ENCODE results near the gene GSK3B.

GSK3B gene

DNA sequence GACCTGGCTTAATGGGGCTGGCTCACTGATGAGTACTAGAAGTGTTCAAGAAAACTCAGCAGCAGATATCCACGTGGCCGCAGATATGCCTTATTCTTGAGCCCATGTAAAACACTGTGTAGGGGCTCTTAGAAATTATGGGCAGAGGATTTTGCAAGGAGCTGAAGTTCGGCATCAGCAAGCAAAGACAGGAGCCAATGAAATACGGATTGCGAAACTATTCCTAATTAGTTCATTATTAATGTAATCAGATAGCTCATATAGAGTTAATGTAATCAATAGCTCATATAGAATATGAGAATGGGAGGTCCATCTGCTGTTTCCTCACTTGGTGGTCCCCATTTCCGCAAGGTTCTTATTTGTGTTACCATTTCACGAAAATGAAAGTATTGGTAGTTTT, 9.0 kb upstream of the GSK3B start:
- no peak overlapping the region for H3K4me2 ChIP-seq (ENCODE audit: low read length)
- no peak overlapping the region for H4K5ac ChIP-seq (ENCODE audit: low read length)
- H3K79me1 ChIP-seq (ENCODE audit: low read length), result peaks cover 5% of the 10 kb centered on the region

DNA sequence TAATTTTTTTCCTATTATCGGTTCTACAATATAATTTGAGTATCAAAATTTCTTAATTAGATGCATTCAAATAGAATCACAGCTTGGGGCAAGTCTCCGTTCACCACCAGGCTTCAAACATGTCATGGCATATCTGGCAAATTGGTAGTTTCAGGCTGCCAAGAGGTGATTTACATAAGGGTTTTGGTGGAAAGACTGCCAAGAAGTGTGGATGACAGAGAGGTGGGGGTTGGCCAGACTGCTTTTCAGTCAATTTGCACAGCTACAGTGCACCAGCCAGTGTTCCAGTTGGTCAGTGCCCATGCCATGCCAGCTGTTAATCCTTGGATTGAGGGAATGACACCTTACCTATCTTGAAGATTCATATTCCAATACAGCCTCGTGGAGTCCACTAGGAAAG, 8.4 kb upstream of the GSK3B start:
- Histone ChIP-seq H3K79me1 (ENCODE audit: low read length) (peaks cover 5% of the 10 kb centered on the region), H3K79me2 (ENCODE audit: control insufficient read depth, insufficient read depth, low read length) (no peaks in the 10 kb centered on the region), H3K4me1 (ENCODE audit: control insufficient read depth, low read depth, low read length) (no peaks in the 10 kb centered on the region), H4K8ac (ENCODE audit: low read depth, low read length) (no peak overlapping the region), H2AK5ac (ENCODE audit: low read length) (no peak overlapping the region), H3K4me3 (ENCODE audit: low read length) (no peak overlapping the region), H3K27ac (ENCODE audit: low read depth, low read length) (no peak overlapping the region), H3K36me3 (ENCODE audit: control insufficient read depth, insufficient read depth, low read length) (no peaks in the 10 kb centered on the region), H2BK120ac (ENCODE audit: low read depth, low read length) (no peak overlapping the region), H3K56ac (ENCODE audit: low read length) (no peak overlapping the region), H3K4ac (ENCODE audit: low read depth, low read length) (no peak overlapping the region), H3K23ac (ENCODE audit: low read length) (no peak overlapping the region), H3K9ac (ENCODE audit: low read length) (no peak overlapping the region), H3K27me3 (ENCODE audit: insufficient read depth, low read length, poor library complexity) (no peaks in the 10 kb centered on the region), H3K18ac (ENCODE audit: low read length) (no peak overlapping the region), H2BK15ac (replicated peaks; ENCODE audit: low read depth) (no peak overlapping the region), H3K4me2 (ENCODE audit: low read length) (no peak overlapping the region), H2BK5ac (ENCODE audit: low read length) (no peak overlapping the region), H4K5ac (ENCODE audit: low read length) (no peak overlapping the region)
- 100% methylated on average over 1 of the region's 3 CpGs for WGBS (ENCODE audit: extremely low coverage, insufficient coverage, low lambda C conversion rate)
- DNase-seq, result no peak

More for the DNA sequence above, 9.0 kb upstream of the GSK3B start:
- Histone ChIP-seq H2AK5ac (ENCODE audit: low read length) (no peak overlapping the region), H3K27ac (ENCODE audit: low read depth, low read length) (no peak overlapping the region), H3K79me2 (ENCODE audit: control insufficient read depth, insufficient read depth, low read length) (no peaks in the 10 kb centered on the region), H3K23ac (ENCODE audit: low read length) (no peak overlapping the region), H2BK120ac (ENCODE audit: low read depth, low read length) (no peak overlapping the region), H3K27me3 (ENCODE audit: insufficient read depth, low read length, poor library complexity) (no peaks in the 10 kb centered on the region), H2BK5ac (ENCODE audit: low read length) (no peak overlapping the region), H3K18ac (ENCODE audit: low read length) (no peak overlapping the region), H3K4ac (ENCODE audit: low read depth, low read length) (no peak overlapping the region), H3K4me1 (ENCODE audit: control insufficient read depth, low read depth, low read length) (no peaks in the 10 kb centered on the region), H4K8ac (ENCODE audit: low read depth, low read length) (no peak overlapping the region), H2BK15ac (replicated peaks; ENCODE audit: low read depth) (no peak overlapping the region), H3K9ac (ENCODE audit: low read length) (no peak overlapping the region), H3K36me3 (ENCODE audit: control insufficient read depth, insufficient read depth, low read length) (no peaks in the 10 kb centered on the region), H3K4me3 (ENCODE audit: low read length) (no peak overlapping the region), H3K56ac (ENCODE audit: low read length) (no peak overlapping the region)
- WGBS (ENCODE audit: extremely low coverage, insufficient coverage, low lambda C conversion rate), result no CpG with 5 or more reads among the region's 7 CpGs
- no peak for DNase-seq

DNA sequence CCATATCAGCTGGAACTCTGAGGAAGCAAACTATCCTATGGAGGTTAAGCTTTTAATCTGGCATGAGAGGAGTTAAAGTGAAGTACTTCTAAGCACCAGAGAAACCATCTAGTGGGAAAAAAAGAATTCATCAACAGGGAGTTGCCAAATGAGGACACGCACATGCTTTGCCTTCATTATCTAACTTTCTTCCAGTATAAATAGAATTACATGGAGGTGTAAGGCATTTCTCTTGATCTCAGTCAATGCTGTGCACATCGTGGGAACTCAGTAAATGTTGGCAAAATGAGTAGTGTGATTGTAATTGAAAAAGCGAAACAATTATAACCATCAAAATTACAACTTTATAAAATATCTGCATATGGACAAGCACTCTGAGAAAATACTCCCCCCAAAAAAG, 8.0 kb upstream of the GSK3B start:
- Histone ChIP-seq H2BK120ac (ENCODE audit: low read depth, low read length) (no peak overlapping the region), H3K18ac (ENCODE audit: low read length) (no peak overlapping the region), H4K5ac (ENCODE audit: low read length) (no peak overlapping the region), H3K27me3 (ENCODE audit: insufficient read depth, low read length, poor library complexity) (no peaks in the 10 kb centered on the region), H3K4me3 (ENCODE audit: low read length) (no peak overlapping the region), H3K27ac (ENCODE audit: low read depth, low read length) (no peak overlapping the region), H2BK15ac (replicated peaks; ENCODE audit: low read depth) (no peak overlapping the region), H3K79me2 (ENCODE audit: control insufficient read depth, insufficient read depth, low read length) (no peaks in the 10 kb centered on the region), H2AK5ac (ENCODE audit: low read length) (no peak overlapping the region), H3K4me1 (ENCODE audit: control insufficient read depth, low read depth, low read length) (no peaks in the 10 kb centered on the region), H4K8ac (ENCODE audit: low read depth, low read length) (no peak overlapping the region), H3K4me2 (ENCODE audit: low read length) (no peak overlapping the region), H3K4ac (ENCODE audit: low read depth, low read length) (no peak overlapping the region), H3K79me1 (ENCODE audit: low read length) (peaks cover 5% of the 10 kb centered on the region), H3K9ac (ENCODE audit: low read length) (no peak overlapping the region), H3K23ac (ENCODE audit: low read length) (no peak overlapping the region), H3K56ac (ENCODE audit: low read length) (no peak overlapping the region), H2BK5ac (ENCODE audit: low read length) (no peak overlapping the region), H3K36me3 (ENCODE audit: control insufficient read depth, insufficient read depth, low read length) (no peaks in the 10 kb centered on the region)
- no peak for DNase-seq
- WGBS (ENCODE audit: extremely low coverage, insufficient coverage, low lambda C conversion rate), result no CpG with 5 or more reads among the region's 3 CpGs

DNA sequence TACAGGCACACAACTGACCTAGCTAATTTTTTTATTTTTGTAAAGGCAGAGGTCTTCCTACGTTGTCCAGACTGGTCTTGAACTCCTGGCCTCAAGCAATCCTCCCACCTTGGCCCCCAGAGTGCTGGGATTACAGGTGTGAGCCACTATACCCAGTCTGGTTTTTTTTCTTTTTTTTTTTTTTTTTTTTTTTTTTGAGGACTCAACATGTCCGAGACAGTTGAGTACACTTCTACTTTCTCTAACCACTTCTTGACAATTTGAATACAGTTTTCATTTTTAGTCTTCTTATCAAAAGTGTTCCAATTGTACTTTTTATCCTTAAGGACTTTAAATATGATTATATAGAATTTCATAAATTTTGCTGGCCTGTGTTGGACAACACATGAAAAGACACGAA, 7.4 kb upstream of the GSK3B start:
- H3K4me3 ChIP-seq (ENCODE audit: low read length), result no peak overlapping the region
- no peaks in the 10 kb centered on the region for H3K4me1 ChIP-seq (ENCODE audit: control insufficient read depth, low read depth, low read length)
- no peak overlapping the region for H3K9ac ChIP-seq (ENCODE audit: low read length)
- no peak overlapping the region for H3K4ac ChIP-seq (ENCODE audit: low read depth, low read length)
- peaks cover 4% of the 10 kb centered on the region for H3K79me2 ChIP-seq (ENCODE audit: control insufficient read depth, insufficient read depth, low read length)
- no peak overlapping the region for H4K5ac ChIP-seq (ENCODE audit: low read length)
- peaks cover 5% of the 10 kb centered on the region for H3K79me1 ChIP-seq (ENCODE audit: low read length)
- H2BK15ac ChIP-seq (replicated peaks; ENCODE audit: low read depth), result no peak overlapping the region
- DNase-seq, result no peak
- H2AK5ac ChIP-seq (ENCODE audit: low read length), result no peak overlapping the region
- WGBS (ENCODE audit: extremely low coverage, insufficient coverage, low lambda C conversion rate), result no CpG with 5 or more reads among the region's 3 CpGs
- no peak overlapping the region for H3K18ac ChIP-seq (ENCODE audit: low read length)
- no peak overlapping the region for H2BK5ac ChIP-seq (ENCODE audit: low read length)
- no peak overlapping the region for H2BK120ac ChIP-seq (ENCODE audit: low read depth, low read length)
- H3K36me3 ChIP-seq (ENCODE audit: control insufficient read depth, insufficient read depth, low read length), result no peaks in the 10 kb centered on the region
- H3K4me2 ChIP-seq (ENCODE audit: low read length), result no peak overlapping the region
- no peak overlapping the region for H3K23ac ChIP-seq (ENCODE audit: low read length)
- H3K56ac ChIP-seq (ENCODE audit: low read length), result no peak overlapping the region
- no peak overlapping the region for H3K27ac ChIP-seq (ENCODE audit: low read depth, low read length)
- no peak overlapping the region for H4K8ac ChIP-seq (ENCODE audit: low read depth, low read length)
- no peaks in the 10 kb centered on the region for H3K27me3 ChIP-seq (ENCODE audit: insufficient read depth, low read length, poor library complexity)

DNA sequence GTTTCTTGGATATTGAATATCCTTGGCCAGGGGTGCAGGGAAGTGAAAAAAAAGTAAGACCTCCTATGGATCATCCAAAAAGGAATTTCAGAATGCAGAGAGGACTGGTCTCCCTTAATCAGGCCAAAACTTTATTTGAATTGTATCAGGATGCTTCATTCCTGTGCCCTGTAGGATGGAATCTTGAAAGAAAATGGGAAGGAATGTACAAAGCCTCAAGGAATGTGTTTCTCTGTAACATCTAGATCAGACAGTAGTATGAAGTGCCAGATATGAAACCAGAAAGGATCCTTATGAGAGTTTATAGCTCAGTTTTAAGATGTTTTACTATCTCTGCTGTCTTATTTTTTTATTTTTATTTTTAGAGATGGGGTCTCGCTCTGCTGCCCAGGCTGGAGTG, 6.5 kb upstream of the GSK3B start:
- no peak overlapping the region for H4K5ac ChIP-seq (ENCODE audit: low read length)
- DNase-seq, result no peak
- H3K4me1 ChIP-seq (ENCODE audit: control insufficient read depth, low read depth, low read length), result no peaks in the 10 kb centered on the region
- no peaks in the 10 kb centered on the region for H3K27me3 ChIP-seq (ENCODE audit: insufficient read depth, low read length, poor library complexity)
- H2BK120ac ChIP-seq (ENCODE audit: low read depth, low read length), result no peak overlapping the region
- no peaks in the 10 kb centered on the region for H3K36me3 ChIP-seq (ENCODE audit: control insufficient read depth, insufficient read depth, low read length)
- no peak overlapping the region for H4K8ac ChIP-seq (ENCODE audit: low read depth, low read length)
- no peak overlapping the region for H2BK15ac ChIP-seq (replicated peaks; ENCODE audit: low read depth)
- H3K18ac ChIP-seq (ENCODE audit: low read length), result no peak overlapping the region
- H3K79me1 ChIP-seq (ENCODE audit: low read length), result peaks cover 7% of the 10 kb centered on the region
- no peak overlapping the region for H3K56ac ChIP-seq (ENCODE audit: low read length)
- no peak overlapping the region for H3K9ac ChIP-seq (ENCODE audit: low read length)
- H3K4me2 ChIP-seq (ENCODE audit: low read length), result no peak overlapping the region
- H2AK5ac ChIP-seq (ENCODE audit: low read length), result no peak overlapping the region
- no peak overlapping the region for H3K23ac ChIP-seq (ENCODE audit: low read length)
- no peak overlapping the region for H3K27ac ChIP-seq (ENCODE audit: low read depth, low read length)
- WGBS (ENCODE audit: extremely low coverage, insufficient coverage, low lambda C conversion rate), result no CpG with 5 or more reads among the region's 1 CpG
- H3K4ac ChIP-seq (ENCODE audit: low read depth, low read length), result no peak overlapping the region
- no peak overlapping the region for H3K4me3 ChIP-seq (ENCODE audit: low read length)
- no peak overlapping the region for H2BK5ac ChIP-seq (ENCODE audit: low read length)
- peaks cover 13% of the 10 kb centered on the region for H3K79me2 ChIP-seq (ENCODE audit: control insufficient read depth, insufficient read depth, low read length)

DNA sequence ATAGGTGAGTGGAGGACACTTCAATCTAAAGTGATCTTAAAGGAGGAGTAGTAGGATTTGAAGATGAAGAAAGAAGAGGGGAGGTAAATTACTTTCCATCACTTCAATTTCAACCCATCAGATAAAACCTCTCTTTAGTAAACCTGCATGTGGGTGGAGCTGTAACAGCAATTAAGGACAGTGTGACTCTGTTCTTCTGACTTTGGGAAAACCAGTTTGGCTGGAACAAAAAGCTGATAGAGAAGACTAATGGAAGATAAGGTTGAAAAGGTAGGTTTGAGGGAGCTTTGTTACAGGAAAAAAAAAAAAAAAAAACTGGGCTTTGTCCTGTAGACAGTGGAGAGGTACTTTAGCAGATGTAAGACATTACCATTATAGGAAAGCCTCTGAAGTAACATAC, 4.5 kb upstream of the GSK3B start:
- H2BK15ac ChIP-seq (replicated peaks; ENCODE audit: low read depth), result no peak overlapping the region
- no peak overlapping the region for H2BK120ac ChIP-seq (ENCODE audit: low read depth, low read length)
- no peak overlapping the region for H3K4me2 ChIP-seq (ENCODE audit: low read length)
- H3K4me1 ChIP-seq (ENCODE audit: control insufficient read depth, low read depth, low read length), result no peaks in the 10 kb centered on the region
- no peak overlapping the region for H3K23ac ChIP-seq (ENCODE audit: low read length)
- H3K9ac ChIP-seq (ENCODE audit: low read length), result no peak overlapping the region
- H2AK5ac ChIP-seq (ENCODE audit: low read length), result no peak overlapping the region
- H4K8ac ChIP-seq (ENCODE audit: low read depth, low read length), result no peak overlapping the region
- no peaks in the 10 kb centered on the region for H3K27me3 ChIP-seq (ENCODE audit: insufficient read depth, low read length, poor library complexity)
- peaks cover 7% of the 10 kb centered on the region for H3K79me1 ChIP-seq (ENCODE audit: low read length)
- no peak overlapping the region for H3K18ac ChIP-seq (ENCODE audit: low read length)
- DNase-seq, result no peak
- no peak overlapping the region for H4K5ac ChIP-seq (ENCODE audit: low read length)
- no peak overlapping the region for H3K56ac ChIP-seq (ENCODE audit: low read length)
- H3K27ac ChIP-seq (ENCODE audit: low read depth, low read length), result no peak overlapping the region
- no peak overlapping the region for H2BK5ac ChIP-seq (ENCODE audit: low read length)
- H3K79me2 ChIP-seq (ENCODE audit: control insufficient read depth, insufficient read depth, low read length), result peaks cover 13% of the 10 kb centered on the region
- H3K4me3 ChIP-seq (ENCODE audit: low read length), result no peak overlapping the region
- H3K36me3 ChIP-seq (ENCODE audit: control insufficient read depth, insufficient read depth, low read length), result no peaks in the 10 kb centered on the region
- H3K4ac ChIP-seq (ENCODE audit: low read depth, low read length), result no peak overlapping the region
